GM21529 (cell line): ENCODE results near the gene FZD2.
"Not testable (repeated sequence)": the region's sequence is repeated elsewhere in the genome, so short reads cannot be mapped to it uniquely, and the experiment has no call there.

ENCODE experiments used
- ATAC-seq: cut with Tn5 transposase; IDR thresholded peaks from one replicate; pipeline ENCODE4 v1.9.1; 2021; ENCODE audit not compliant: unreplicated experiment

FZD2 gene

DNA sequence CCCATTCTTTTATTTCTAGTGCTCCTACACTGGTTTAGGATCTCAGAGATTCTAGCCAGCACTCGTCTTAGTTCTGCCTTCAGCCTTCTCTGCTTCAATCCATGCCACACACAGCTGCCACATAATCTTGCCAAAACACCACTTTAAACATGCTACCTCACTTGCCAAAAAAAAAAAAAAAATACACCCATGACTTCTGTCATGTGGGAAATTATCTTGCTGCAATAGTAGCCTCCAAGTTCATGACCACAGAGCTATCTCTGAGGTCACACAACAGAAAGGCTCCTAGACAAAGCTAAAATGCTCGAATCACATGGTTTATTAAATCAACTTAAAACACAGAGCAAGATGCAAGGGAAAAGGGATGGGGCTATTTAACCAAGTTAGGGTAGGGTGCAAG lies 18.1 kb downstream of the FZD2 start:
- ATAC-seq, result no peak

DNA sequence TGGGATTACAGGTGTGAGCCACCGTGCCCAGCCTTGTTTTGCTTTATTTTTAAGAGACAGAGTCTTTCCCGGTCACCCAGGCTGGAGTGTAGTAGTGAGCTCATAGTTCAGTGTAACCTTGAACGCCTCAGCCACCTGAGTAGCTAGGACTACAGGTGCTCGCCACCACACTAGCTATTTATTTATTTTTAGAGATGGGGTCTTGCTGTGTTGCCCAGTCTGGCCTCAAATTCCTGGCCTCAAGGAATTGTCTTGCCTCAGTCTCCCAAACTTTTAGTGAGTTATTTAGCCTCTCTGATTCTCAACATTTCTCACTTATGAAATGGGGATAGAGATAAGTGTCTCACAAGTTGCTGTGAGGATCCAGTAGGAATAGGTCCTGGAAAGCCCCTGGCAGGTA lies 21.7 kb downstream of the FZD2 start:
- ATAC-seq, result no peak

DNA sequence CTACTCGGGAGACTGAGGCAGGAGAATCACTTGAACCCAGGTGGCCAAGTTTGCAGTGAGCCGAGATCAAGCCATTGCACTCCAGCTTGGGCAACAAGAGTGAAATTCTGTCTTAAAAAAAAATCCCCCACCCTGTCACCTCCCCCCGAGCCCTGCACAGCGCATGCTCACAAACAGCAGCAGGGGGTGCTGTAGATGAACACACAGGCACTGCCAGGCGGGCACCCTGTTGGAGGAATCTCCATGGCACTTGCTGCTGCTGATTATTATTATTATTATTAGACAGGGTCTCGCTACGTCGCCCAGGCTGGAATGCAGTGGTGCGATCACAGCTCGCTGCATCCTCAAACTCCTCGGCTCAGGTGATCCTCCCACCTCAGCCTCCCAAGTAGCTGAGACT lies 24.6 kb downstream of the FZD2 start:
- no peak for ATAC-seq

GRCh38 chr17:44584443-44584842 lies 27.2 kb downstream of the FZD2 start:
- no peak for ATAC-seq

DNA sequence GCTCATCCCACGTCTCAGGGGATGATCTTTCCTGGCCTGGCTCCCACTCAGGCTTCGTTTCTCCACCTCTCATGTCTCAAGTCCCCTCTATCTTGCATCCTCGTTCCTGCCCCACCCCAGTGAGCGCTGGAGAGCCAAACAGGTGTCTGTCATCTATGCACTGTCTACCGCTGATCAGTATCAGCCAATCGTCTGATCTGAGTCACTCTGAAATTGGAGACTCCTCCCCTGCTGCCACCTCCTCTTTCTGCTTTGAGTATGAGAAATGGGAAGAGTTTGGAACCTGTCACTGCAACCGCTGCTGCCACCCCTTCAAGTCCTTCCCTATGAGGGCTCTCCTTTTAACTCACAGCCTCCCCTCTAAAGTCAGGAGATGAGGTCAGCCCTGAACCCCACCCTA lies 28.0 kb downstream of the FZD2 start:
- no peak for ATAC-seq

DNA sequence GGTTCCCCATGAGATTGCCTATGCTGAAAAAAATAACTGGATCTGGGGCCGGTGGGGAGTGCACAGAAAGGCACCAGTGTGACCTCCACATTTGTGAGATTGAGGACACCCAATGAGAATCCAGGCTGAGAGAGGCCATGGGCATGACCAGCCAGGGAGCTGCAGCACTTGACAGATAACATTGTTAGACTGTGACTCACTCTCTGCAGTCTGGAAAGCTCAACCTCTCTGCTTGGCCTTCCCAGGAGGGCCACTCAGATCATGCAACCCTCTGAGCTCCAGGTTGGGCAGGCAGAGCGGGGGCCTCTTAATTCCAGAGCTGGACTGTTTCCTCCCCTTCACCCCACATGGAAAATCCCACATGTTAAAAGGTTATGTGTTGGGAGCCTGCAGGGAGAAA lies 30.1 kb downstream of the FZD2 start:
- ATAC-seq, result no peak

DNA sequence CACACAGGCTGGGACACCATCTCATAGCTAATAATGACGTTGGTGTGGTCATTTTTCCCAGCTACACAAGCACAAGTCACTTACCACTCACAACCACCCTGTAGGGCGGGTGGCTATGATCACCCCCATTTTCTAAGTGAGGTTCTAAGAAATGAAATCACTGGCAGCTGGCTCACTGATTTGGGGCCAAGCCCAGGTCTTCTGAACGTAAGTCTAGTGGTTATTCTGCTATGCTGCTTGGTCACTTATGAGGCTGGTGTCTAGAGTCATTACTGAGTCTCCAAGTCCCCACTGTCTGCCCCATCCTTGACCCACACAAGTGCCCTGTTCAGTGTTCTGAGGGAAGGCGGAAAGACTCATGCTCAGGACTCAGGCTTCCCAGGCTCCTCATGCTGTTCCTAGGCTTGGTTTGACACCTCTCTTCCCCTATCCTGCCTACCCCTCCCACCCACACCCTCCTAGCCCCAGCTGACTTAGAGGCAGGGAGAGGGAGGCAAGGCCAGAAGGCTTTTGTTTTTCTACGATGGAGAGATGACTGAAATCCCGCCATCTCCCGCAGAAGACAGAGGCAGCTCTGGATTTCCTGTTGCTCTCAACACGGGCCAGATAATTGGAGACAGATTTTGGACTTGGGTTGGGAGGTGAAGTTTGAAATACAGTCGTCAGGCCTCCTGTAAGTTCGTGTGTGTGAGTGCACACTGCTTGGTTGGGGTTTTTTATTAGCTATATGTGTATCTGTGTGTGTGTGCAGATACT lies 32.2 kb downstream of the FZD2 start:
- no peak for ATAC-seq

DNA sequence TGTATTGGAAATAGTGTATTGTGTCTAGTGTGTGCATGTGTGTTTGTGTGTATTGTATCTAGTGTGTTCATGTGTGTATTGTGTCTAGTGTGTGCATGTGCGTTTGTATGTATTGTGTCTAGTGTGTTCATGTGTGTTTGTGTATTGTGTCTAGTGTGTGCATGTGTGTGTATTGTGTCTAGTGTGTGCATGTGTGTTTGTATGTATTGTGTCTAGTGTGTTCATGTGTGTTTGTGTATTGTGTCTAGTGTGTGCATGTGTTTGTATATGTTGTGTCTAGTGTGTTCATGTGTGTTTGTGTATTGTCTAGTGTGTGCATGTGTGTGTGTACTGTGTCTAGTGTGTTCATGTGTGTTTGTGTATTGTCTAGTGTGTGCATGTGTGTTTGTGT lies 32.8 kb downstream of the FZD2 start:
- not testable (repeated sequence) for ATAC-seq

- ATAC-seq, result not testable (repeated sequence)
Measured at GRCh38 chr17:44590762-44591161, 33.5 kb downstream of the FZD2 start.

GRCh38 chr17:44591206-44591605 lies 33.9 kb downstream of the FZD2 start:
- ATAC-seq, result no peak

- no peak for ATAC-seq
Measured at GRCh38 chr17:44593156-44593555, 35.9 kb downstream of the FZD2 start.

DNA sequence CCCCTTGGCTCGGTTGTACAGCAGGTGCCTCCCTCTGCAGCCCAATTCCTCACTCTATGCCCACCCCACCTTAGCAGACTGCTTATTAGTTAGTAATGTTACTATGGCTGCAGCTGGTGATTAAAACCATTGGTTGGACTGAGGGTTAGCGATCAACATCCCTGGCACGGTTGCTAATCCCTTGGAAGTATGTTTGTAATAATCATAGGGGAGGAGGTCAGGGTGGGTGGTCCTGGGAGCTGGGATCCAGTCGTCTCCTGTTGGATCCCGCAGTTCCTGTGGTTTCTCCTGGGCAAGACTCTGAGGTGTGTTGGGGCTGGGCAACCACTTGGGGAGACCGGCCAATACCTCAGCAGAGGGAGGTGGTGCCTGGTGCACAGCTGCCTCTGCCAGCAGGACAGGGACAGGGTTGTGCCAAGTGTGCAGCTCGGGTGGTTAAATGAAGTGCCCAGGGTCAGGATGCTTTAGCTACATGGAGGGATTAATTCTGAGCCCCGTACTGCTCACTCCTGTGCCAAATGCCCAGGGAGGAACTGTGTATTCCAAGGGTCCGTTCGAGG lies 38.0 kb downstream of the FZD2 start:
- ATAC-seq, result no peak

DNA sequence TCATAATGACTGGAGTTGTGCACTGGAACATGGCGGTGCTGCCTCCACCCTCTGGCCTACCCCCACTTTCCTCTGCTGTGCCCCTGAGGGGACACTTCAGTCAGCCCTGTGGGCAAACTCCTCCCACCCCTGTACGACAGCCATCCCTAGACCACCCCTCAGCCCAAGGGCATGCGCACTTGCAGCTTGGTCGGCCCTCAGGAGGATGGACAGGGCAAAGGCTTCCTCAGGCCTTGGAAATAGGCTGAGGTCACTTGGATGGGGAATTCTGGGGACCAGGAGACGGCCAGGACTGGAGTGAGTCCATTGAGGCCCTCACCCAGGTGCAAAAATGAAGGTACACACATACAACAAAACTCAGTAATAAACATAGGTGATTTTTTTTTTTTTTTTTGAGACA lies 41.0 kb downstream of the FZD2 start:
- no peak for ATAC-seq

DNA sequence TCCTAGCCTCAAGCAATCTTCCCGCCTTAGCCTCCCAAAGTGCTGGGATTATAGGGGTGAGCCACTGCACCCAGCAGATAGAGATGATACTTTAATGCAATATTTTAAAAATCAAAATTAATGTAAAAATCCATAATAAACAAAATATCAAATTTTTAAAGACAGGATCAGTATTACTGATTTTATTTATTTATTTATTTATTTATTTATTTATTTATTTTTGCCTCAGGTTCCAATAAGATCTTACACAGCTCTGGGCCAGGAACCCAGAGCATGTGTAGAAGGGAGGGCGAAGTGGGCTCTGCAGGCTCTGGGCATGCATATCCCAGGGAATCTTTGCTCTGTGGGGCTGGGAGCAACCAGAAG lies 41.6 kb downstream of the FZD2 start:
- ATAC-seq, result no peak

DNA sequence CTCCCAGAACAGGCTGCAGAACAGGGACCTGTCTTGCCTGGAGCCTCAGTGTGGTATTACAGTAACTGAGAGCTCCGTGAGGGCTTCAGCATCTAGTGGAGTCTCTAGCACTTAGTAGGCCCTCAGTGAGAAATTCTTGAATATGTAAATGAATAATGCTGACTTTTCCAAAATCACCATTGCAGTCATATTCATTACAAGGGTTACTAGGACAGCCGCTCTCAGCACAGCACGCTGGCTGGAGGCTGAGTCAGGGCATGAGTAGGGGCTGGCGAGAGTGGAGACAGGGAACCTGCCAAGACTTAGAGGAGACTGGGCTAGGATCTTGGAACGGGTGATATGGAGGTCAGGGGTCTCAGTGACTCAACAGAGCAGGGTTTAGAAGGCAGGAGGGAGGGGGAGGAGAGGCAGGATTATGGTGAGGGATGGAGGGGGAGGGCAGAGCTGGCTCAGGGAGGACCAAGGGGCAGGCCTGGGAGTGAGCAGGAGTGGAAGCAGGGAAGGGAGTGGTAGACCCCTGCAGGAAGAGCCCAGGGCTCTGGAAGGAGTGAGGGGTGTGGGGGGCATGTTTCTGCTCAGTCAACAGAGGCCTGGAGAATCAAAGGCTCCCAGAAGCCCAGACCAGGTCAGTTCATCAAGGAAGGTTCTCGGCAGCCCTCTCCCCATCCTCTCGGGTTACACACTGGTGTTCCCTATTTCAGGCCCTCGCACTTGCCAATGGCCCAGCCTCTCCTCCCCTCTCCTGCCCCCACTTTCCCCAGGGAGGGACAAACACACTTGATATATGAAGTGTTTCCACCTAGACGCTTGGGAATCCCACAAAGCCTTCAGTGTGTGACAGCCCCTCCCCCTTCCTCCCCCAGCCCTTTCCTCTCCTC lies 42.3 kb downstream of the FZD2 start:
- no peak for ATAC-seq

DNA sequence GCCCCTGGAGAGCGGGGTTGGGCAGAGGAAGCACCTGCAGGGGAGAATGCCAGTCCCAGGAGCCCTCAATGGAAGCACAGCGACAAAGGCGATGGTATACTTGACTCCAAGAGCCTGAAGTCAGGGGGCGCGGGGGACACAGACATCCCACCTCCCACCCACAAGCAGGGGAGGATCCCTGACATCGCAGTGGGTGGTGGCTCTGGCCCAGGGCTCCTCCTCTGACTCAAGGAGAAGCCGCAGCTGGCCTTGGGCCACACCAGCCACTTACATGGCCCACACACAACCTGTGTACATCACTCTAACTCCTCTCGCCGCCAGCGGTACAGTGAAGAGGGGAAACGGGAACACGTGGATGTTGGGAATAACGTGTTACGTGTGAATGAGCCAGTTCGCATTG lies 44.3 kb downstream of the FZD2 start:
- no peak for ATAC-seq

GRCh38 chr17:44601973-44602372 lies 44.7 kb downstream of the FZD2 start:
- no peak for ATAC-seq

DNA sequence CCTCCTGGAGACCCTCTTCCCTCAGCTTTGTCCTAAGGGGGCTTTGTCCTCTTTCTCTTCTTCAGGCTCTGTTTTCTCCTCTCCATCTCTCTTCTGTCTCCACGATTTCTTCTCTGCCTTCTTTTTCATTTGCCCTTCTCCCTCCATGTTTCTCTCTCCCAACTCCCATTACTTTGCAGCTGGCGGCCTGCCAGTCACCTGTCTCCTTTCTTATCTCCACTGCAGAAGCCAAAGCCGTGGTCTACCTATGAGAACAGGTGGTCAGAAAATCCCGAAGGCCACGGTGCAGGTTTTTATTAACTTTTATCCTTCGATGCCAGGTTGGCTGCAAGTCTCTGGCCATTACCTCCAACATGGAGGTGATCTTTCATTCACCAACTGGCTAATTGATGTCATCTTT lies 45.1 kb downstream of the FZD2 start:
- ATAC-seq, result no peak

DNA sequence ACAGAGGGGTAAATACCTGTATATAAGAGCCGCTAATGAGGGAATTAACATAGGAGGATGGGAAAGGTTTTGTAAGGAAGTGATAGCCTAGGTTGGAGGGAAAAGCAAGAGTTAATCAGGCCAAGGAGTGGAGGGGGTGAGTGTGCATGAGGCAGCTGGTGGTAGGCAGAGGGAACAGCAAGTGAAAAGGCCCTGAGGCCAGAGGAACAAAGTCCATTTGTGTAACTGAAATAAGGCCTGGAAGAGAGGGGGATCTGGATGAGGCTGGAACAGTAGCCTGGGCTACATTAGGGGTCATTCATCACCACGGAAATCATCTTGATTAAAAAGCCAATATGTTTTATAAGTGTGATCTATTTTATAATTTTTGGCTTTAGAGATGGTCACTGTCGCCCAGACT lies 45.7 kb downstream of the FZD2 start:
- ATAC-seq, result no peak

GRCh38 chr17:44604116-44604761 lies 47.0 kb downstream of the FZD2 start:
- no peak for ATAC-seq

DNA sequence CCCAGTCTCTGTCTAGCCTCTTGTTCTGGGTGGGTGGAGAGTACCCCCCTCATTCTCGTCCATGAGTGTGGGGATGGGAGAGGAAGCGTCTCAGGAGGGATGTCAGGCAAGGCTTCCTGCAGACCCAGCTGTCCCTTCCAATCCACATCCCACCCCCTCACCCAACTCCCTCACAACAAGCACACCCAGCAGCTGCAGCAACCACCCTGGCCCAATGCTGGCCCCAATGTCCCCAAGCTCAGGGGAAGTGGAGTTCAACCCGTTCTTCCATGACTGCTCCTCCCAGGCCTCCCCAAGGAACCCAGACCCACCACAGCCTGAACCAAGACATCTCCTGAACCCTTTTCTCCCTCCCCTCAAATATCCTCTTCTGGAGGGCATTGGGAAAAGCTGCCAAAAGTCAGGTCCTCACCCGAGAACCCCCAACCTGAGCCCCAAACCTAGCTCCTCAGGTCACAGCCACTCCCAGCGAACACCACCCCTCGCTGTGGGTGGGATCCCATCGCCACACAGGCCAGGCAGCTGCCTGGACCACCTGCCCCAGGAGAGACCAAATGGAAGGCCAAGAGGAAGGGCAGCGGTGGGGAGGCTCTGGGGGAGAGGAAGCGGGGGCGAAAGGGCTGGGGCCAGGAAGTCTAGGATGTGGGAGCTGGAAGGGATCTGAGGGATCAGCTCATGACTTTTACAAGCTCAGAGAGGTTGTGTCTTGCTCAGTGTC lies 47.6 kb downstream of the FZD2 start:
- ATAC-seq, result no peak
